Activated CD8-positive, alpha-beta memory T cell treated with anti-CD3 and anti-CD28 coated beads for 1 hour (primary cell): ENCODE measurements around the gene TAL2.
A peak's percentile ranks its signal among the peaks of the same experiment; 100 is the strongest.

ENCODE experiments used
- DNase-seq, 2 donors: peaks; one replicate each; pipeline ENCODE4 v3.0.0-alpha.2; 2020; ENCODE audit warnings: low read depth in 1 of 2; ENCODE audit errors: extremely low read depth in 1 of 2

The TAL2 gene

DNA sequence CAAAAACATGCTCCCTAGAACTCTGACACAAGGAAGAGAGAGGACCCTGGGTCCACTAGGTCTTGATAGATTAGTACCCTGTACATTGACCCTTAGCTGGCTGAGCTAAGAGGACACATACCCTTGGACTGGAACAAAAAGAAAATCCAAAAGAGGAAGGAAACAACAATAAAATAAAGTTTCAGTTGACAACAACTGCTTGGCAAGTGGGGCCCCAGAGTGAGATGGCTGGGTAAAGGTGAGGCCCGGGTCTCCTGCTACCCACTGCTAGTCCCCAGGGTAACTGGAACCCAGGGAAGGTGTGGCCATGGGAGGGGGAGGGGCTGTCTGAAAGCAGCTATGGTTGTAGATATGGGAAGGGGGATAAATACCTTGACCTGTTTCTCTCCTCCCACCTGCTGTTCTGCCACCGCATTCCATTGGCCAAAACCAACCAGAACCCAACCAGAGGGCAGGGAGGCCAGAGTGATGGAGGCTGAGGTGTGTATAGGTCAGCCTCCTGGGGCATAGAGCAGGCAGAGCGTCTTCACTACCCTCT lies 11.7 kb downstream of the TAL2 start:
- DNase-seq, result no peak

DNA sequence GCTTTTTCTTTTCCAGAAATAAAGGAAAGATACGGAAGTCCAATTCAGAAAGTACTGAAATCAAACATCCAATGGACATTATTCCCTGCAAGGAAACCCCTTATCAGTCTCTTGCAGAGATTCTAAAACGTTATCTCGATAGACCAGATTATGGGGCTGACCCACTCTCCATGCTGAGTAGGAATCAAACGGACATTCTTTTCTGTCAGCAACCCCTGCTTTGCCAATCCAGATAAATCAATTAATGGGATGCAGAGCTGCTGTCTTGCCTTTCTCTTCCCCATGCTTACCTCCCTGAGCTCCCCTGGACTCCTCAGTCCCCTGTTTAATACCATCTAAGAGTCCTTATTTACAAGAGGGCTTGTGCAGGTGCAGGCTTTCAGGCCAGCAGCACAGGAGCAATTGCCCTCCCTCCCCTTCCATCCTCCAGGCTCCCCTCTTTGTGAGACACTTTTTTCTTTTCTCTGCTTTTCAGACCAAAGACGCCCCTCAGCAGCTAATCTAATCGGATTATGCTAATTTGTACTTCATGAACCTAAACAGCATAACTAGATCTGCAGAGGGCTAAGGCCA lies 14.2 kb downstream of the TAL2 start:
- DNase-seq, result no peak

DNA sequence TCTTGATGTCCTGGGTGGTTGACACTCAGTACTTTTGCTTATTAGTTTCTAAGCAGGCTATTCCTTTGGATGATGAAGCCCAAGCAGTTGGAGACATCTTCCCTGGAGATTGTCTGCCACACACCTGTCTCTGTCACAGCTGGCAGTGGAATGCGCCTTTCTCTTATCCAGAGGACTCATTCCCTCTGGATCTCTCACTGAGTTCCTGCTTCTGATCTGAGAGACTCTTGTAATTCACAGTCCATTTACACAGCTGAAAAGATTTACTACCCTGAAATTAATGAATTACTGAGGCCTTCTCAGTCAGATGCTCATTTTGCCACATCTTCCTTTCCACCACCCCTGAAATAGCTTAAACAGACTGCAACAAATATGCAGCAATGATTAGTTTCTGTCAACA lies 15.9 kb downstream of the TAL2 start:
- DNase-seq, result no peak

GRCh38 chr9:105678781-105679180 lies 16.5 kb downstream of the TAL2 start:
- no peak for DNase-seq

- DNase-seq, result no peak
Observed at GRCh38 chr9:105679257-105680022, 17.2 kb downstream of the TAL2 start.

DNA sequence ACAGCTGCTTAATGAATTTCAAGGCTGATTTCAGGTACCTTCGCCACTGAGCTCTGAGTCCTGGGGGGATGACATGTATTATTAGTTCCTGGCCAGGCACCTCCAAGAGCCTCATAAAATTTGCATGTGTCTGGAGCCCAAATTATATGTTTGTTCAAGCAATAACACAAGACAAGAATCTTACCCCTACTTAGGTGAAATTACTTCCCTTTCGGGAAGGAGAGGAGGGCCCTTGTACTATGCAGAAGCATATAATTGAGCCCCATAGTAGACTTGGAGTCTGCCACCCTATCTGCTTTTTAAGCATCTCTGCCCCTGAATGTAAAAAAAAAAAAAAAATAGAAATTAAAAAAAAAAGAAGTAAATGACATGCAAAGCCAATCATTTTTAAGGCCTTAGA lies 19.1 kb downstream of the TAL2 start:
- DNase-seq, result no peak

- DNase-seq, result no peak
Observed at GRCh38 chr9:105681724-105682123, 19.5 kb downstream of the TAL2 start.

GRCh38 chr9:105683688-105684275 lies 21.5 kb downstream of the TAL2 start:
- DNase-seq, result no peak

- DNase-seq, result no peak
Observed at GRCh38 chr9:105686936-105687335, 24.7 kb downstream of the TAL2 start.

DNA sequence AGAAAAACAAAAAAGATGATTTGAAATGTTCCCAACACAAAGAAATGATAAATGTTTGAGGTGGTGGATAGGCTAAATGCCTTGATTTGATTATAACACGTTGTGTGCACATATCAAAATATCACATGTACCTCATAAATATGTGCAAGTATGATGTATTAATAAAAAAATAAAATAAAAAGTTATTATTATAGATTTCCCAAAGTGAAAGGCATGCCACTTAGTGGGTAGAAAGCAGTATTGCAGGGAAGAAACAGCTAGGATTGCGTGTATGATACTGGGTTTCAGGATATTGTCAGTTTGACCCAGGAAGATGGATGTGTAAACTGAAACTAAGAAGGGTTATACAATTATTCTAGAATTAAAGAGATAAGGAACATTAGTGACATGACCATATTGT lies 28.5 kb downstream of the TAL2 start:
- no peak for DNase-seq

- DNase-seq, result no peak
Observed at GRCh38 chr9:105693435-105694189, 31.4 kb downstream of the TAL2 start.

- peak in 1 of 2 donors; percentile 70 for DNase-seq
Observed at GRCh38 chr9:105694190-105694847, 32.1 kb downstream of the TAL2 start, which contains the start of gene TMEM38B. Gene TMEM38B, plus strand, starts transcription at chr9:105694541. Its CDS starts 120 bp downstream, at chr9:105694661.

- peak in 1 of 2 donors; percentile 32 for DNase-seq
Observed at GRCh38 chr9:105694848-105695581, 32.8 kb downstream of the TAL2 start.

DNA sequence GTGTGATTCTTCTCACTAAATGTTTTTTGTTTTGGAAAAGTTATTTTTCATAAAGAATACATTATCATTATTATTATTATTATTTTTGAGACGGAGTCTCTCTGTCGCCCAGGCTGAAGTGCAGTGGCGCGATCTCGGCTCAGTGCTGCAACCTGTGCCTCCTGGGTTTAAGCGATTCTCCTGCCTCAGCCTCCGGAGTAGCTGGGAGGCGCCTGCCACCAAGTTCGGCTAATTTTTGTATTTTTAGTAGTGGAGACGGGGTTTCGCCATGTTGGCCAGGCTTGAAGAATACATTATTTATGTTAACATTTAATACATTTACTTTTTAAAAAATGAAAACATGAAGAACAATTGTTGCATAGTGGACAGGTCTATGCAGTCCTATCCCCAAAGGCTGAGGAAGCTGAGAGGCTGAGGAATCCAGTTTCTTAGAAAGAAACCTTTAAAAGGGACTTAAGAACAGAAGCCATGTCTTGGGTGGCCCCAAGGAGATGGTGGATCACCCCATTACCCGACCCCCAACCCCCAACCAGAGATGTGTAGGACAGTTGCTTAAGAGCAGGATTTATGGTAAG lies 34.0 kb downstream of the TAL2 start:
- DNase-seq, result no peak

- no peak for DNase-seq
Observed at GRCh38 chr9:105697871-105698270, 35.6 kb downstream of the TAL2 start.

DNA sequence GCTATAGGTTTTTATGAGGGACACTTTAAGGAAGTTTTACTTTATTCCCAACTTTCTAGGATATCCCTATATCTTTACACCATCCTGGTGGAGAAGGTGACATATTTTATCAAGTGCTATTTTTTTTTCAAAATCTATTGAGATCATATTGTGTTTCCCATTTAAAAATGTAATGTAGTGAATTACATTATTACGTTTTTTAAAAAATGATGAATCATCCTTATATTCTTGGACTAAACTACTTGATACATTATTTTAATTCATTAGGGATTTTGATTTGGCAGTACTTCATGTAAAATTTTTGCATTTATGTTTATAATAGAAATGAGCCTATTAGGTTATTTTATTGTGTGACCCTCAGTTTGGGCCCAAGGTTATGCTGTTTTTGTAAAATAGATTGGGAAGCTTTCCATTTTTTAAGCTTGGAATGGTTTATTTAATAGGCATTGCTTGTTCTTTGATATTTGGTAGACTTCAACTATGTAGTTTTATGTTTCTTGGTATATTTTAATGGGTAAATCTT lies 36.2 kb downstream of the TAL2 start:
- no peak for DNase-seq

DNA sequence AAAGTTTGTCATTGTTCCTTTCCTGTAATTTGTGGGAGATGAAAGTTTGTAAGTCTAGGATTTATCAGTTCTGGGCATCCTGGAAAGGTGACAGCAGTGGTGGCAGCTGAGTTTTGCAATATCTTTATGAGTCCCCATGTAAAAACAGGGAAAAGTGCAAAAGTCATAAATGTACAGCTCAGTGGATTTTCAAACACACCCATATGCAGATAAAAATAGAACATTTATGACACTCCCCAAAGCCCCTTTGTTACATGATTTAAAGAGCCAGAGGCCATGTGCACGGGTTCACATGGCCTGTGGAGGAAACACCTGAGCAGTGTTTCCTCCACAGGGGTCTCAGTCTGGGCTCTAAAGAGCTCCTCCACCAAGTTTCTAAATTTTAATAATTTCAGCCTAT lies 38.4 kb downstream of the TAL2 start:
- no peak for DNase-seq

- no peak for DNase-seq
Observed at GRCh38 chr9:105701145-105701544, 38.9 kb downstream of the TAL2 start.

GRCh38 chr9:105702207-105702606 lies 40.0 kb downstream of the TAL2 start:
- no peak for DNase-seq
